ENCODE measurements around the gene DDIT4. TPM values are rescaled to one million over a fixed set of nuclear protein-coding genes. Genes with fewer than 3 reads are reported as not detected.

Gene DDIT4
- total RNA-seq, 1 experiment from 2014 or later: 462 TPM

DNA sequence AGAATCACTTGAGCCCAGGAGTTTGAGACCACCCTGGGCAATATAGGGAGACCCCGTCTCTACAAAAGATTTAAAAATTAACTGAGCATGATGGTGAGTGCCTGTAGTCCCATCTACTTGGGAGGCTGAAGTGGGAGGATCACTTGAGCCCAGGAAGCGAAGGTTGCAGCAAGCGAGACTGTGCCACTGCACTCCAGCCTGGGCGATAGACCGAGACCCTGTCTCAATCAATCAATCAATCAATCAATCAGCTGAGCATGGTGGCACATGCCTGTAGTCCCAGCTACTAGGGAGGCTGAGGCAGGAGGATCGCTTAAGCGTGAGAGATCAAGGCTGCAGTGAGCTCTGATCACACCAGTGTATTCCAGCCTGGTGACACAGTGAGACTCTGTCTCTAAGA lies 40.5 kb downstream of the DDIT4 start:
- DNase-seq (ENCODE audit: low read depth, low spot score): no peak
- TF ChIP-seq JUND (IDR thresholded peaks at IDR 0.05) (no peak), POLR2AphosphoS5 (IDR thresholded peaks at IDR 0.05; ENCODE audit: low read depth, low read length) (no peak), EZH2 (IDR thresholded peaks at IDR 0.05) (no peak), CBX3 (IDR thresholded peaks at IDR 0.05; ENCODE audit: low read depth) (no peak), YY1 (IDR thresholded peaks at IDR 0.05; ENCODE audit: extremely low read depth, insufficient replicate concordance, low read depth, low read length) (no peak), ATF3 (IDR thresholded peaks at IDR 0.05) (no peak), FOSL1 (IDR thresholded peaks at IDR 0.05; ENCODE audit: low read depth) (no peak), POLR2A (IDR thresholded peaks at IDR 0.05; ENCODE audit: borderline replicate concordance, extremely low read depth, insufficient read depth, insufficient read length) (no peak)
- TF ChIP-seq, protein P1, sequence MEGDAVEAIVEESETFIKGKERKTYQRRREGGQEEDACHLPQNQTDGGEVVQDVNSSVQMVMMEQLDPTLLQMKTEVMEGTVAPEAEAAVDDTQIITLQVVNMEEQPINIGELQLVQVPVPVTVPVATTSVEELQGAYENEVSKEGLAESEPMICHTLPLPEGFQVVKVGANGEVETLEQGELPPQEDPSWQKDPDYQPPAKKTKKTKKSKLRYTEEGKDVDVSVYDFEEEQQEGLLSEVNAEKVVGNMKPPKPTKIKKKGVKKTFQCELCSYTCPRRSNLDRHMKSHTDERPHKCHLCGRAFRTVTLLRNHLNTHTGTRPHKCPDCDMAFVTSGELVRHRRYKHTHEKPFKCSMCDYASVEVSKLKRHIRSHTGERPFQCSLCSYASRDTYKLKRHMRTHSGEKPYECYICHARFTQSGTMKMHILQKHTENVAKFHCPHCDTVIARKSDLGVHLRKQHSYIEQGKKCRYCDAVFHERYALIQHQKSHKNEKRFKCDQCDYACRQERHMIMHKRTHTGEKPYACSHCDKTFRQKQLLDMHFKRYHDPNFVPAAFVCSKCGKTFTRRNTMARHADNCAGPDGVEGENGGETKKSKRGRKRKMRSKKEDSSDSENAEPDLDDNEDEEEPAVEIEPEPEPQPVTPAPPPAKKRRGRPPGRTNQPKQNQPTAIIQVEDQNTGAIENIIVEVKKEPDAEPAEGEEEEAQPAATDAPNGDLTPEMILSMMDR (IDR thresholded peaks at IDR 0.05 in 2 of 3, conservative IDR thresholded peaks at IDR 0.05 in 1 of 3; ENCODE audit: borderline replicate concordance in 1 of 3, insufficient read depth in 1 of 3, low read depth in 2 of 3, low read length in 2 of 3): no peak
- intact Hi-C loops (cut with micrococcal nuclease): no loop called here
- Histone ChIP-seq H3K9me3 (ENCODE audit: control insufficient read depth in 1 of 2, insufficient read depth in 1 of 2, low read depth in 1 of 2, low read length in 2 of 2) (no peaks in the 10 kb centered on the region), H3K4me2 (ENCODE audit: low read length) (no peak overlapping the region), H3K4me3 (replicated peaks in 1 of 2; ENCODE audit: low read depth in 1 of 2, low read length in 2 of 2) (no peak overlapping the region), H3K27ac (ENCODE audit: low read depth, low read length) (no peak overlapping the region), H3K79me2 (ENCODE audit: insufficient read depth, low read length) (no peaks in the 10 kb centered on the region), H4K20me1 (ENCODE audit: insufficient read depth) (no peaks in the 10 kb centered on the region), H3K9me2 (ENCODE audit: insufficient read depth) (no peaks in the 10 kb centered on the region), H3K36me3 (ENCODE audit: control insufficient read depth in 1 of 2, insufficient read depth in 2 of 2, low read length in 2 of 2) (no peaks in the 10 kb centered on the region), H2AFZ (ENCODE audit: low read depth, low read length, poor library complexity, severe bottlenecking) (no peak overlapping the region), H3K4me1 (ENCODE audit: control insufficient read depth in 1 of 2, insufficient read depth in 2 of 2, low read length in 2 of 2) (peaks cover 46 to 60% of the 10 kb centered on the region in 2 experiments), H3K9ac (ENCODE audit: low read length) (no peak overlapping the region), H3K27me3 (ENCODE audit: insufficient read depth, low read length) (no peaks in the 10 kb centered on the region)
- POLR2A ChIA-PET: interaction anchor here (0.9 to 9.7 kb wide), 5 partner anchors 8 to 41 kb away, joined by 4 to 221 read pairs (median 4); partner anchors contain the start of gene DDIT4
- RAD21 ChIA-PET (ENCODE audit: low non-redundant PET in 1 of 2, low total read pairs in 2 of 2, uncharacterized antibody in 2 of 2, unreplicated experiment in 2 of 2): no interaction called here
- CTCF ChIA-PET: no interaction called here
- no TSS peak for BruUV-seq (replicated peaks)
- no peak for ATAC-seq

Measured in HCT116 (cell line).